Hematopoietic multipotent progenitor cell treated with erythropoietin and hydrocortisone succinate and interleukin-3 and kit ligand, for 4 days (in vitro differentiated cells): ENCODE measurements around the gene C16orf92.
"Not testable (repeated sequence)": the region's sequence is repeated elsewhere in the genome, so short reads cannot be mapped to it uniquely, and the experiment has no call there.

ENCODE experiments used
- DNase-seq: peaks from one replicate; pipeline ENCODE4 v3.0.0-alpha.2; 2015

Gene C16orf92

DNA sequence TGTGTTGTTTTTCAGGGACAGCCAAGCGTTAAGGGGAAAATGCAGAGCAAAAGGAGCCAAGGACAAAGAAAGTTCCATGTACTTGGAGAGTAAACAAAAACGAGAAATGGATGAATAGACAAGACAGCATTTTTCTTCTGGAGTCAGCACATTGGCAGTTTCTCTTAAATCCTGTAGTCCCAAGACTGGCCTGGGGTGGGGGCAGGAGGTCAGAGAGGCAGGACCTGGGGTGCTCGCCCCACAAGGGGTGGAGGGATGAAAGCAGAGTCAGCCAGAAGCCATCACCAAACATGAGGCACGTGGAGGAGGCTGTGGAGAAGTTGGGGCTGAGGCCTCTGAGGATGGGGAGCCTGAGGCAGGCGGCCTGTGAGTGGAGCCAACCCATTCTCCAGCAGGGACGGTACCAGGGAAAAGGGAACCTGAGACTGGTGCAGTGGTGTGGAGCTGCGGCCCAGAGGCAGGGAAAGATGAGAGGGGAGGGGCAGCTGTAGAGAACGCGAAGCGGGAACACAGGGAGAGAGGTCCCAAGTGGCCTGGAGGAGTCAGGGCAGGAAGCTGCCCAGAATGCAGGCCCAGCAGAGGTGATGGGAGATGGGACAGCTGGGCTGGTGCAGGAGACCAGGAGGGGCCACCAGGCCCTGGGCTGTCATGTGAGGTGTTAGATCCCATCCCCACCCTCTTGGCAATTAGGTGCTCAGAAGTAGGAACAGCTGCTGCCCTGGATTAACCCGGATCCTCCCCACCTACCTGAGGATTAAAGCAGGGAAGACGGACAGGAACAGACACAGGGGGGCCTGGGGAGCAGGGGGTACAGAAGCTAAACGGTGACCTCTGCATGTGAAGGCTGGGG, 4.8 kb downstream of the C16orf92 start:
- DNase-seq = no peak

DNA sequence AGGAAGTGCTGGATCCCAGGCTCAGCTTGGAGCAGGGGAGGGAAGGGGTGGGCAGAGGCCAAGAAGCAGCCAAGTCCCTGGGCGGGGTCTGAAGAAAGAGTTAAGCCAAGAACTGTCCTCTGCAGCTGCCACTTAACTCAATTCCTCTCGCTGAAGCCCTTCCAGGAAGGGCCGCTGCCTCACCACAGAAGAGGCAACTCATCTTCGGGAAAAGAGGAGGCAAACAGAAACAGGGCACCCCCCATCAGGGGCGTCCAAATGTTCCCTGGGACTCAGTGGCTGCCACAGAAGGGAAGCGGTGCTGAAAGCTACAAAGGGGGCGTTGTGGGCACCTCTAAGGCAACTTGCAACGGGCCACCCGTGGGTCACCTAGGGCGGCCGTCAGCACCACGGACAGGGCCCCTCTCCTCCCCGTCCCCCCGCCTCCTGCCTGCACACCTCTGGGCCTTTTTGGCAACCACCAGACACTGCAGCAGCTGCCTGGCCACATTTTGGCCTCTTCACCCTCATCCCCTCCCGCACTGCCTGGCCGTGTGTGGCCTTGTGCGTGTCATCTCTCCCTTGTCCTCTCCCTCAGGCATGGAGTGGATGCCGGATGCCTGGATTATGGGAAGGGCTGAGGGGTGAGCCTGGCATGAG, 5.6 kb downstream of the C16orf92 start:
- DNase-seq = peak; percentile 66

GRCh38 chr16:30030011-30030685, 7.2 kb downstream of the C16orf92 start:
- no peak for DNase-seq

DNA sequence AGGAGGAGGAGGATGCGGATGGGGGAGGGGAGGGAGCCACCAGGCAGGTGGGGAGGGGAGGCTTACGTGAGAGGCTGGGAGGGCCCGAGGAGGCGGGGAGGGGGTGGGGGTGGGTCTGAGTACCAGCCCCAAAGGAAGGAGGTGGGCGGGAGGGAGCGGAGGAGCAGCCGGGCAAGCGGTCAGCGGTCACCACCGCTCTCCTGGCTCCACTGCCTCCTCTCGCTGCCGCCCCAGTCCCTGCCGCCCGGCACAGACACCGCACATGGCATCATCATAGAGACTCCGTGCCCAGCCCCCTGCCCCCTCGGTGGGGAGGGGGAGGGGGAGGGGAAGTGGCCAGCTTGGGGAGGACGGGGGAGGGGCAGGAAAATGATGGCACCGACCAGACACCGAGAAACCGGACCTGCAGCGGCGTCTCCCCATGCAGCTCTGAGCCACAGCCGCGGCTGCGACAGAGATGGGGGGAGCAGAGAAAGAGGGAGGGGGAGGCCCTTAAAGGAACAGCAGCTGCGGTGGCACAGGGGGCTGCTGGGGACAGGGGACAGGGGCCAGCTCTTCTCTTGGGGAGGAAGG, 7.9 kb downstream of the C16orf92 start, which contains the start of gene TLCD3B:
TSS of gene TLCD3B (minus strand) at position 431 of the 573 bp plus-strand sequence. CDS start 744 bp downstream, outside the sequence.
- no peak for DNase-seq

- no peak for DNase-seq
Observed at GRCh38 chr16:30031477-30031918, 8.5 kb downstream of the C16orf92 start.

DNA sequence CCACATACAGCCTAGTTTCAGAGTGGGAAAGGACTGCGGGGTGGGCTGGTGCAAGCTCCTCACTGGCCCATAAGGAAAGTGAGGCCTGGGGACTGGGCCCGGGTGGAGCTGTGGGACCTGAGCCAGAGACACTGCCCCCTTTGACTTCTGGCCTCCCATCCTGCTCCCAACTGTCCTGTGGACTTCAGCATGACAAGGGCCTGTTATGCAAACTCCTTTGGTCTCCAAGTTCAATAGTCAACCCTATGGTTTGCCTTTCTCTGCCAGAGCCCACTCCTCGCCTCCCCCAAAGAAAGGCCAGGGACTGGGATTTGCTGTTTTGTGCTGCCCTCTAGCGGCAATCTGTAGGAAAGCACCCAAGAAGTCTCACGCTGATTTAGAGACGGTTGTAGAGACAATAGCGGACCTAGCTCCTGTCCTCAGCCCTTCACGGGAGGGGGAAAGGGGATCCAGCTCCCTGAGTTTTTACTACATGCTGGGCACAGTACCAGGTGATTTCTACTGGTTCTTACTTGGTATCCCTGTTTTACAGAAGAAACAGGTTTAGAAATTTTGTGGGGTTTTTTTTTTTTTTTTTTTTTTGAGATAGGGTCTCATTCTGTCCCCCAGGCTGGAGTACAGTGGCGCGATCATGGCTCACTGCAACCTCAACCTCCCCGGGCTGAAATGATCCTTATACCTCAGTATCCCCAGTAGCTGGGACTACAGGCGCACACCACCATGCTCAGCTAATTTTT, 9.3 kb downstream of the C16orf92 start:
- peak; percentile 86 for DNase-seq

GRCh38 chr16:30033270-30033669, 10.3 kb downstream of the C16orf92 start:
- no peak for DNase-seq

GRCh38 chr16:30040221-30040620, 17.2 kb downstream of the C16orf92 start:
- peak; percentile 71 for DNase-seq

- not testable (repeated sequence) for DNase-seq
Observed at GRCh38 chr16:30040690-30041089, 17.7 kb downstream of the C16orf92 start.

- peak; percentile 82 for DNase-seq
Observed at GRCh38 chr16:30041841-30042240, 18.8 kb downstream of the C16orf92 start.

DNA sequence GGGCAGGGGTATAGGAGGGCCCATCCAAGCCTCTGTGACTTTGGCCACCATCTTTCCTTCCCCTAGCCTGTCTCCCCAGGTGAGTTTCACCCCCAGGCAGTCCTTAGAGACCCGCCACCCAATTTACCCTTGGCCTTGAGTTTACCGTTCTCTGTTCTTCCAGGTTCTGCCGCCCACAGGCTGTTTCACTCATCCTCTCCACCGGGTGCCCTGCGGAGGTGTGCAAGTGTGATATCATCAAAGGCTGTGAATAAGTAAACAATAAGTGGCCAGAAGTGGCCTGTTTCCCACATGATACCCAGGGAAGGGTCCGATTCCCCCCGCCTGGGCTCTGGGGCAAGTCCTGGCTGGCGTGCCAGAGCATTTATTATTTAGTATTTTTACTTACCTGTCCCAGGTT, 23.2 kb downstream of the C16orf92 start:
- no peak for DNase-seq

GRCh38 chr16:30046588-30046987, 23.6 kb downstream of the C16orf92 start:
- no peak for DNase-seq

GRCh38 chr16:30049871-30050270, 26.9 kb downstream of the C16orf92 start:
- no peak for DNase-seq

- no peak for DNase-seq
Observed at GRCh38 chr16:30051518-30051917, 28.5 kb downstream of the C16orf92 start.

GRCh38 chr16:30052671-30053372, 29.8 kb downstream of the C16orf92 start:
- peak; percentile 96 for DNase-seq

DNA sequence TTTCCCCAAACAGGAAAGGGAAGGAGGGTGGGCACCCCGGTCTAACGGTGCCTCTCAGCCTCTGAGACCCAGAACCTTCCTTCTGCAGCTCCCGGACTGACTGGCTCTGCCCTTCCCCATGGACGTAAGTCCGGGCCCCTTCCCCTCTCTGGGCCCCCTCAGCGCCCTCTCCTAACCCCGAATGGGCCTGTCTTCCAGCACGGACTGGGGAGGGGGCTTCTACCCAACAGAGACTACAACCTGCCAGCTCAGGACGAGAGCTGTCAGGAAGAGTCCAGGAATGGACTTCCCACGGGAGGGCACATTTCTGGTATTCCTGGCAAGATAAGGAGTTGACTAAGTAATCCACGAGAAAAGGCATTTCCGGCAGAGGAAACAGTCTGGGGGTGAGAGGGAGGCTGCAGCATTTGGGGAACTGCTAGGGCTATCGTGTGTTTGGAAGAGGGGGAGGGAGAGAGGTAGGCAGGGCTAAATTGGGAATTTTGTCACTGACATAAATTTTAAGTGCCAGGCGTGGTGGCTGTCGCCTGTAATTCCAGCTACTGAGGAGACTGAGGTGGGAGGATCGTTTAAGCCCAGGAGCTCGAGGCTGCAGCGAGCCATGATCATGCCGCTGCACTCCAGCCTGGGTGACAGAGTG, 30.5 kb downstream of the C16orf92 start:
- DNase-seq = no peak

- DNase-seq = no peak
Observed at GRCh38 chr16:30054451-30054850, 31.5 kb downstream of the C16orf92 start.

- DNase-seq = peak; percentile 77
Observed at GRCh38 chr16:30054959-30055553, 32.1 kb downstream of the C16orf92 start.

- DNase-seq = no peak
Observed at GRCh38 chr16:30060346-30060745, 37.3 kb downstream of the C16orf92 start.

- DNase-seq = no peak
Observed at GRCh38 chr16:30060836-30061554, 38.0 kb downstream of the C16orf92 start.
